ENCODE data around the gene ADAMTS8.

GRCh38 chr11:130380778-130381177 lies 47.6 kb downstream of the ADAMTS8 start:
- TF ChIP-seq CTCF (IDR thresholded peaks at IDR 0.05 in 8 of 11, conservative IDR thresholded peaks at IDR 0.05 in 3 of 11) (no peak), POLR2A (IDR thresholded peaks at IDR 0.05) (no peak)

Measured in spleen (tissue), 7 donors.